Right ventricle myocardium superior (tissue), 1 donor: ENCODE measurements around the gene KPNA1. TPM values are rescaled to one million over a fixed set of nuclear protein-coding genes. Genes with fewer than 3 reads are reported as not detected.
"Not testable (repeated sequence)": the region's sequence is repeated elsewhere in the genome, so short reads cannot be mapped to it uniquely, and the experiment has no call there.

ENCODE experiments used
- ATAC-seq: fragments of 200-7000 bp; cut with Tn5 transposase; one replicate; pipeline ENCODE4 v1.9.1; 2020; ENCODE audit warnings: mild to moderate bottlenecking; ENCODE audit not compliant: poor library complexity
- DNase-seq: peaks from one replicate; pipeline ENCODE4 v3.0.0-alpha.2; 2020
- intact Hi-C: fragments of 100-400 bp; cut with DNase I; formaldehyde crosslinking; loops from one replicate; pipeline ENCODE4 v1.11.2; 2022
- total RNA-seq: library from RNA; stranded (reverse); fragmentation: NEBNext Ultra II Directional; extraction: Animal tissue kit (Norgen Biotek cat#: 25700); gene quantifications from one replicate; pipeline ENCODE4 v1.2.1, GENCODE V29; 2021
- donor health status: DM: no; HTN: yes; CAD: no; lungs with severe emphysema.

Gene KPNA1
- total RNA-seq, 1 donor from 2014 or later = 73.0 TPM

DNA sequence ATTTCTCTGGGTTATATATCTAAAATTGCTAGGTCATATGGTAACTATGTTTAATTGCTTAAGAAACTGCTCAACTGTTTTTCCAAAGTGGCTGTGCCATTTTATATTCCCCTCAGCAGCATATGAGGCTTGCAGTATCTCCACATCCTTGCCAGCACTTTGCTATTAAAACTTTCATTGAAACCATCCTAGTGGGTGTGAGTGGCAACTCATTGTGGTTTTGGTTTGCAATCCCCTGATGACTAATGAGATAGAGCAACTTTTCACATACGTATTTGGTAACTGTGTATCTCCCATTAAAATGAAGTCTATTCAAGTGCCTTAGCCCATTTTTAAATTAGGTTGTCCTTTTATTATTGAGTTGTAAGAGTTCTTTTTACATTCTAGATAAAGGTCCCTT, 17.3 kb downstream of the KPNA1 start:
- no peak for ATAC-seq
- intact Hi-C loops = no loop called here

DNA sequence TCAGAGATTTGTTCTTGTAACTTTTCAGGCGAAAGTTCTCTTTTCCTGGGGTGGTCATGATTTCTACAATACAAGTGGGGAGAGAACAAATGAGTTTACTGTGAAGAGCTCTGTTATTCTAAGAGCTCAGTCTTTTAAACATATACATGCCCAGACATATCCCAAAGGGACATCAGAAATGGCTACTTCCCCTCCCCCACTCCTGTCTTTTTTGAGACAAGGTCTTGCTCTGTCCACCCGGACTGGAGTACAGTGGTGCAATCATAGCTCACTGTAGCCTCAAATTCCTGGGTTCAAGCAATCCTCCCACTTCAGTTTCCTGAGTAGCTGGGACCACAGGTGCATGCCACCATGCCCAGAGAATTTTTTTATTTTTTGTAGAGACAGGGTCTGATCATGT, 18.2 kb downstream of the KPNA1 start:
- ATAC-seq (no peak), DNase-seq (no peak)
- intact Hi-C loops = no loop called here

More for the DNA sequence above, 17.3 kb downstream of the KPNA1 start:
- no peak for DNase-seq

DNA sequence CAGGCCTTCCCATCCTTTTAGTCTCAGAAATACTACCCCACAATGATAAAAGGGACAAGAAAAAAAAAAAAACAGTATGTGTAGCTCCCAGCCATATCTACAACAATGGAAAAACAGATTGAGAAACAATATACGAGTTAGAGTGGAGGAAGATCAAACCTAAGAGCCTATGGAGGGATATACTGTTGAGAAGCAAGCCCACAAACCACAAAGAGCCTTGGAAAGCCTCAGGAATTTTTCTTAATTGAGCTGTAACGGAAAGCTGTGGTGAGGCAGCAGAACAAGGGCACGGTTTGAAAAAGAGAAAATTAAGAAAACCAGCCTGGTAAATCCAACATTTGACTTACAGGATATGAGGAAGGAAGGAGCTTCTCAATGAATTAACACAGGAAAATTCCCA, 21.4 kb downstream of the KPNA1 start:
- intact Hi-C loops = no loop called here
- DNase-seq = no peak
- no peak for ATAC-seq

DNA sequence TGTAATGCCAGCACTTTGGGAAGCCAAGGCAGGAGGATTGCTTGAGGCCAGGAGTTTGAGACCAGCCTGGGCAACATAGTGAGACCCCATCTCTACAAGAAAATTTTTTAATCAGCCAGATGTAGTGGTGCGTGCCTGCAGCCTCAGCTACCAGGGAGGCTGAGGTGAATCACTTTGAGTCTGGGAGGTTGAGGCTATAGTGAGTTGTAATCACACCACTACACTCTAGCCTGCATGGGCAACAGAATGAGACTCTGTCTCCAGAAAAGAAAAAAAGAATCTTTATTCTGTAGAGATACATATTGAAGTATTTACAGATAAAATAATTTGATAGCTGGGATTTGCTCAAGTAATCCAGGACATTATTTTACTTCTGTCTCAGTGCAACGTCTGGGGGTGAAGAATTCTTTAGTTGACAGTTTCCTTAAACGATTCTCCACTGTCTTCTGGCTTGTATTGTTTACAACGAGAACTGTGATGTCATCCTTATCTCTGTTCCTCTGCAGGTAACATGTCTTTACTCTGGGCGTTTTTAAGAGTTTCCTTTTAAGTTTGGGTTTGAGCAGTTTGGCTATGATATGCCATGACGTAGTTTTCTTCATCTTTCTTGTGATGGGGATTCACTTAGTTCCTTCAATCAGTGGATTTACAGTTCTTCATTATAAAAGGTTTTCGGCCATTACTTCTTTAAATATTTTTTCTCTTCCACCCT, 26.3 kb downstream of the KPNA1 start:
- intact Hi-C loops = no loop called here
- ATAC-seq (no peak), DNase-seq (no peak)

DNA sequence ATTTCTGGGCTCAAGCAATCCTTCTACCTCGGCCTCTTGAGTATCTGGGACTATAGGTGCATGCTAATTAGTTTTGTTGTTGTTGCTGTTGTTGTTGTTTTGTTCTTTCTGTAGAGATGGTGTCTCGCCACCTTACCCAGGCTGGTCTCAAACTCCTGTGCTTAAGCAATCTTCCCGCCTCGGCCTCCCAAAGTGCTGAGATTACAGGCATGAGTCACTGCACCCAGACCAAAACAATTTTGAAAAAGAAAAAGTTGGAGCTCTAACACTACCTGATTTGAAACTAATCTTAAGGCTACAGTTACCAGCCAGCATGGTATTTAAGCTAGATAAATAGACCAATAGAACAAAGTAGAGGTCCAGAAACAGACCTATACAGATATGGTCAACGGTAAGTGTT, 29.8 kb downstream of the KPNA1 start:
- ATAC-seq (peak; percentile 22), DNase-seq (no peak)

DNA sequence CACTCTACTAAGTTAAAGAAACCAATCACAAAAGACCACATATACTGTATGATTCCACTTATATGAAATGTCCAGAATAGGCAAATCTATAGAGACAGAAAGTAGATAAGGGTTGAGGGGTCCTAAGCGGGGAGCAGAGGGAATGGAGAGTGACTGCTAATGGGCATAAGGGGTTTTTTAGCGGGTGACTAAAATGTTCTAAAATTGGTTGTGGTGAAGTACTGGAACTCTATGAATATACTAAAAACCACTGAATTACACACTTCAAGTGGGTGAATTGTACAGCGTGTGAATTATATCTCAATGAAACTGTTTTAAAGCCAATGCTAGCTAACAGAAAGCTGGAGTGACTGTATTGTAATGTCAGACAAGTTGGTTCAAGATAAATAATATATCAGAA, 33.3 kb downstream of the KPNA1 start:
- DNase-seq (no peak), ATAC-seq (no peak)
- intact Hi-C loops = no loop called here

More for the DNA sequence above, 29.8 kb downstream of the KPNA1 start:
- intact Hi-C loops = no loop called here

DNA sequence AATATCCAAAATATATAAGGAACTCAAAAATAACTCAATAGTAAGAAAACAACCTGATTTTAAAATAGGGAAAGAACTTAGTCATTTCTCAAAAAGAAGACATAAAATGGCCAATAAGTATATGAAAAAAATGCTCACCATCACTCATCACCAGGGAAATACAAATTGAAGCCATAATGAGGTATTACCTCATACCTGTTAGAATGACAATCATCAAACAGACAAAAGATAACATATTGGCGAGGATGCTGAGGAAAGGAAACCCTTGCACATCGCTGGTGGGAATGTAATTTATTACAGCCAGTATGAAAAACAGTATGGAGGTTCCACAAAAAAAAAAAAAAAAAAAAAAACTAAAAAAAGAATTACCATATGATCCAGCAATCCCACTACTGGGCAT, 38.2 kb downstream of the KPNA1 start:
- no peak for DNase-seq
- ATAC-seq = no peak
- intact Hi-C loops = no loop called here

DNA sequence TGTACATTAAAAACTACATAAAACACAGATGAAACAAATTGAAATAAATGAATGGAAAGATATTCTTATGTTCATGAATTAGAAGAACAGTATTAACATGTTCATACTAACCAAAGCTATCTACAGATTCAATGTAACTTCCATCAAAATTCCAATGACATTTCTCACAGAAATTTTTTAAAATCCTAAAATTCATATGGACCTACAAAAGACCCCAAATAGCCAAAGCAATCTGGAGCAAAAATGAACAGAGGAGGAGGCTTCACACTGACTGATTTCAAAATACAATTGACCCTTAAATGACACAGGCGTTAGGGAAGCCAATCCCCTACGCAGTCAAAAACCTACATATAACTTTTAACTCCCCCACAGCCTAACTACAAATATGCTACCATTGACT, 39.4 kb downstream of the KPNA1 start:
- DNase-seq = no peak
- no peak for ATAC-seq
- intact Hi-C loops = no loop called here

DNA sequence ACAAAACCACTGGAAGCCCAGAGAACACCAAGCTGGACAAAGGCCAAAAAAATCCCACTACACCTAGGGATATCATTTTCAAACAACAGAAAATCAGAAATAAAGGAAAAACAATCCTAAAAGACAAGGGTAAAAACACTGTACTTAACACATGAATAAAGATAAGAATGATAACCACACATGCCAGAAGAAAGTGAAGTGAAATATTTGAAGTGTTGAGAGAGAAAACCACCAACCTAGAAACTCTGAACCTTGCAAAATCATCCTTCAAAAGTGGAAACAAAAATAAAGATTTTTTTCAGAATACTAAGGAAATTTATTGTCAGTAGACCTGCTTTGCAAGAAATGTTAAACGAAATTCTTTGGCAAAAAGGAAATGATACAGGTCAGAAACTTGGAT, 45.1 kb downstream of the KPNA1 start:
- no peak for DNase-seq

DNA sequence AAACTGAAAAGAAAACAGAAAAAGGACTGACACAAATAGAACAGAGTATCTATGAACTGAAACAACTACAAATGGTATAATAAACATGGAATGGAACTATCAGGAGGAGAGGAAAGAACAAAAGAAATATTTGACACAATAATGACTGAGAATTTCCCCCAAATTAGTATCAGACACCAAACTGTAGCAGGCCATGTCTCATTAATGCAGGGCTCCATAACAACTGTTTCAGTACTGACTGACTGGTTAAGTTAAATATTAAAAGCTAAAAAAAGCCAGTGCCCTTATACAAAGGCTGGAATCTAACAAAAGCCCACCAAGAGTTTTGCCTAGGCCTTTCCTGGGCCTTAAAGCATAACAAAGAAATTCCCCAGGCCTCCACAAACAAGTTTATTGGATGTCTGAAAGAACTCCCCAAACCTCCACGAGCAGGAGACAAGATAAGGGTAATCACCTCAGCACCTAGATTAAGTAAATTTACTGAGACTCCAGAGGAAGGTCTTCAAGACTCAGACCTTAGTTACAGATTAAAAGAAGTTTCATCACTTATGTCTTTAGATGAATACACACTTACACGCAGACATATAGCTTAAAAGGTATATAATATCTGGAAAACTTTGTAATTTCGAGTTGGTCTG, 45.7 kb downstream of the KPNA1 start:
- ATAC-seq (no peak), DNase-seq (no peak)
- intact Hi-C loops = no loop called here

More for the DNA sequence above, 45.1 kb downstream of the KPNA1 start:
- ATAC-seq = no peak
- intact Hi-C loops = no loop called here

DNA sequence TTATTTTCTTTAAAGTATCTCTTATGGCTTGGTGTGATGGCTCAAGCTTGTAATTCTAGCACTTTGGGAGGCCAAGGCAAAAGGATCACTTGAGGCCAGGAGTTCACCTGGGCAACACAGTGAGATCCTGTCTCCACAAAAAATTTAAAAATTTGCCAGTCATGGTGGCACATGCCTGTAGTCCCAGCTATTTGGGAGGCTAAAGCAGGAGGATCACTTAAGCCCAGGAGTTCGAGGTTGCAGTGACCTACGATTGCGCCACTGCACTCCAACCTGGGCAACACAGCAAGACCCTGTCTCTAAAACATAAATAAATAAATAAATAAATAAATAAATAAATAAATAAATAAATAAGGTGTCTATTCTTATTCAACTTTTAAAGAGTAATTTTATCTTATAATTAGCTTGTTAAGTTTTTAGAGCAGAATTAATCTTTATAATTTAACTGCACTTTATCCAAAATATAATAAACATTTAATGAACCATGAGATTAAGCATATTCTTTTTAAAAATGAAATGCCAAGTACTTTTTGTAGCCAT, 48.0 kb downstream of the KPNA1 start:
- no peak for DNase-seq
- intact Hi-C loops = no loop called here
- no peak for ATAC-seq

DNA sequence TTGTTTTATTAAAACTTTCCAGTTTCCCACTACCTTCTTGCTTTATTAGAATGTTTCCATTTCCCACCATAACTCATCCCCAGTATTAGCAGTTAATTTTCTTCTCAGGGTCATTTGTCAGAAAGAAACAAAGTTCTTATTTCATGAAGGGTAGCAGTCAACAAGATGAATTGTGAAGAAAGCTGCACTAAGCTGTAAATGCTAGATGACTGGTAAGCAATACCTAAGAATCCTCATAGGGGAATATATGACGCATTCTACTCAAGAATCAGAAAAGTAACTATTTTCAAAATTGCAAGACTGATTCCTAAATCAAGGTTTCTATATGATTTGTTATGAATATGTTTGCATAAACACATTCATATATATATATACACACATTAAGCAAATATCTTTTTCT, 50.1 kb downstream of the KPNA1 start:
- ATAC-seq = no peak
- DNase-seq = no peak
- intact Hi-C loops = no loop called here

DNA sequence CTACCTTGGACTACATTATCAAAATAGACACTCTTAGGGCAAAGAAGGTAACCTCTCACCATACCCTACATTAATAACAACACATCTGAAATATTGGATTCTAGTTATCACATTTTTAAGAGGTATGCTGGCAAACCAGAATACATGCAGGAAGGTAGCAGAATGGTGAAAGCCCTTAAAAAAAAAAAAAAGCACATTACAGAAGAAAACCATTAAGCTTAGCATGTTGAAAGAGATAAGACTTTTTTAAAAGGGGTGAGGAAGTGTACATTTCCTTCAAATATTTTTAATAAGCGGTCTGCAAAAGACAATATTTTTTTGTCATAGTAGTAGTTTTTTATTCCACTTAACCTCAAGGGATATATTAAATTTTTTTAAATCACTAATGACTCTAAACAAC, 52.3 kb downstream of the KPNA1 start:
- DNase-seq (no peak), ATAC-seq (no peak)
- intact Hi-C loops = no loop called here

DNA sequence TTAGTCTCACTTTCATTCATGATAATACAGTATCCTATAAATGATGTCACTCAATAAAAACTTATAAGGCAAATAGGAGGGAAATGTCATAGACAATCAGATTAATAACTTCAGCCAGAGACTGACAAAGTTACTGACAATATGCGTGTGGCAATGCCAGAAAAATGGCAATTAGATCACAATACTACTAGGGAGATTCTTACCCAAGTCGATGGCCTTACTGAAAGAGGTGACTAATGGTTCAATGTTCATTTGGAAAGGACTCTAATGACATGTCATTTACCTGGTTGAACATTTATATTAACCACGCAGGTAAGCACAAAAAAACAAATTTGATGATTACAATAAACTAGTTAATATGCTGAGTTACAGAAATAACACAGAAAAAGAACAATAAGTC, 52.9 kb downstream of the KPNA1 start:
- intact Hi-C loops = no loop called here
- ATAC-seq = no peak
- no peak for DNase-seq

DNA sequence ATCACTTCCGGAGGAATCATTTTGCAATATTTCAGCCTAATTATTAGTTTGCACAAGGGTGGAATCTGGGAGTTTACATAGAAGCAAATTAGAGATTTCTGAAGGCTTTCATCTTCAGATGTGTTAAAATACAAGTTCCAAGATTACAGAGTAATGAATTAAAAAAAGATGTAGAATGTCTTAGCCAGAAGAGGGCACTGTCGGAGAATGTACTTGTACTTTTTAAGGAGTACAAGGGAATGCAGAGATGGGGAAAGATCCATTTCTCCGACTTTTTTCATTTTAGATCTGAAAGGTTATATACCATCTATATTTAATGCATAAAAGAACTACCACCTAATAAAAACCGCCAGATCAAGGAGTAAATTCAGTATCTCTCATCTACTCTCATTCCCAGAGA, 55.7 kb downstream of the KPNA1 start:
- intact Hi-C loops = no loop called here
- ATAC-seq = peak; percentile 34
- DNase-seq = no peak

DNA sequence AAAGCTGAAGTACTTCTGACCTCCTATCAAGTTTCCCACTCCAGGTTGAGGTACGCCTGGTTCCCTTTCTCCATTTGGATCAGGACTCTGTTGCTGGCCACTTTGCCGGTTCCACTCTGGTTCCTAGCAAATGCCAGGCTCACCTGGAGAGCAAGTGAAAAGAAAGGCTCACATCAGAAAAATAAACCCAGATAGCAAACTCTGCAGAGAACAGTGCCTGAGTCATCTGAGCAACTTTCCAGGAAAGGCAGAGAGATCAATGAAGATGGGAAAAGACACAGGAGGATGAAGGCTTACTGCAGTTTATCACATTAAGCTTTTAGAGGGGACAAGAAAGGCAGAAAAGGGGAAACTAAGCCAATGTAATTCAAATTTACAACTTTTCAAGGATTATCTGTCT, 57.0 kb downstream of the KPNA1 start:
- intact Hi-C loops = no loop called here
- no peak for DNase-seq
- ATAC-seq = no peak

DNA sequence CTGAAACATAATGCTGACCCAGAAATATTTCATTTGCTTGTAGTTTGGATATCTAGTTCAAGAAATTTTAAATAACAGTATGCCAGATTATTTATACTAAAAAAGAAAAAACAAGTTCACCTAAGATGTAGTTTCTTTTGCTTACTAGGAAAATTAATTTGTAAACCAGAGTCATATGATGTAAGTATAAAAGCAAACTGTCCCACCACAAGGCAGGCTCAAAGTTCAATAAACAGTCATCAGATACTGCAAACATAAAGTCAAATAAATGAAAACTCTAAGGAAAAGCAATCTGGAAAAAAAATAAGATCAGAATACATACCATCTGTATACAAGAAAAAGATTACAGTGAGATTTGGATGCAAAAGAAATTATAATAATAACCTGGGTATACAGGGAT, 58.7 kb downstream of the KPNA1 start:
- intact Hi-C loops = no loop called here
- ATAC-seq = no peak

DNA sequence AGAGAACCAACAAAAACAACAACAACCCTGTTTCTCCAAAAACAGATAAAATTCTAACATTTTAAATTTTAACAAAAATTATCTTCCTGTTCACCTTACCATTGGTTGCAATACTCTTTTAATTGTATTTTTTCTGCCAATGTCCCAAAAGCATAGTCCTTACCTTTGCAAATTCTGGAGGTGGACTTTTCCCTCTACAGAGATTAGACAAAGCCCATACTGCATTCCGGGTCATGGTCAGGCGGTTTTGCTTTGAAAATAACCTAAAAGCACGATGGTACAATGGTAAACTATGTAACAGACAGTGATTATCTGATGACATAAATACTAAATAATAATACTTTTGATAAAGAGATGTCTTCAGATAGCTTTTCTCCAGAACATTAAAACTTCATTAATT, 63.4 kb downstream of the KPNA1 start:
- ATAC-seq (no peak), DNase-seq (no peak)
- intact Hi-C loops = no loop called here

More for the DNA sequence above, 58.7 kb downstream of the KPNA1 start:
- DNase-seq = no peak

DNA sequence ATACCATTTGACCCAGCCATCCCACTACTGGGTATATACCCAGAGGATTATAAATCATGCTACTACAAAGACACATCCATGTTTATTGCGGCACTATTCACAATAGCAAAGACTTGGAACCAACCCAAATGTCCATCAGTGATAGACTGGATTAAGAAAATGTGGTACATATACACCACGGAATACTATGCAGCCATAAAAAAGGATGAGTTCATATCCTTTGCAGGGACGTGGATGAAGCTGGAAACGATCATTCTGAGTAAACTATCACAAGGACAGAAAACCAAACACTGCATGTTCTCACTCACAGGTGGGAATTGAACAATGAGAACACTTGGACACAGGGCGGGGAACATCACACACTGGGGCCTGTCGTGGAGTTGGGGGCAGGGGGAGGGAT, 66.5 kb downstream of the KPNA1 start:
- ATAC-seq, DNase-seq, intact Hi-C loops: not testable (repeated sequence)

DNA sequence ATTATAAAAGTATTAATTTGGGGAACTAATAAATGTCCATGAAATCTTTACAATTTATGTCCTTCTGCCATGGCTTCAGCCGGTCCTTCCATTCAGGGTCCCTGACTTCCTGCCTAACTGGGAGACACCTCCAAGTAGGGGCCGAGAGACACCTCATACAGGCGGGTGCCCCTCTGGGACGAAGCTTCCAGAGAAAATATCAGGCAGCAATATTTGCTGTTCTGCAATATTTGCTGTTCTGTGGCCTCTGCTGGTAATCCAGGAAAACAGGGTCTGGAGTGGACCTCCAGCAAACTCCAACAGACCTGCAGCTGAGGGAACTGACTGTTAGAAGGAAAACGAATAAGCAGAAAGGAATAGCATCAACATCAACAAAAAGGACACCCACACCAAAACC, 70.2 kb downstream of the KPNA1 start:
- DNase-seq, intact Hi-C loops, ATAC-seq: not testable (repeated sequence)
